Gastroesophageal sphincter (tissue), 4 donors: ENCODE data around the gene LIX1L. TPM values are rescaled to one million over a fixed set of nuclear protein-coding genes. Genes with fewer than 3 reads are reported as not detected.

ENCODE experiments used
- ATAC-seq: fragments of 150-250 bp; one replicate; pipeline ENCODE4 v1.9.1; 2016; ENCODE audit warnings: mild to moderate bottlenecking, moderate library complexity
- H3K27ac ChIP-seq, 4 donors: fragments of 200-600 bp; sonication (generic) in 3 of 4; 1 replicate in 3 of 4; 2 replicates in 1 of 4; pipeline ENCODE4 v1.5.1; 2016 to 2019
- H3K27me3 ChIP-seq: fragments of 200-600 bp; sonication (generic); one replicate; pipeline ENCODE4 v1.5.1; 2019
- H3K36me3 ChIP-seq, 2 donors: fragments of 200-600 bp; sonication (generic); one replicate each; pipeline ENCODE4 v1.5.1; 2019; ENCODE audit warnings: control low read depth in 1 of 2
- H3K4me1 ChIP-seq, 3 donors: fragments of 200-600 bp; sonication (generic); 1 replicate in 2 of 3; 2 replicates in 1 of 3; pipeline ENCODE4 v1.5.1; 2016 to 2019; ENCODE audit warnings: control low read depth in 2 of 3
- H3K4me3 ChIP-seq, 2 donors: fragments of 200-600 bp; sonication (generic); one replicate each; pipeline ENCODE4 v1.5.1; 2019; ENCODE audit warnings: mild to moderate bottlenecking in 1 of 2, moderate library complexity in 1 of 2
- H3K9me3 ChIP-seq, 3 donors: fragments of 200-600 bp; sonication (generic); one replicate each; pipeline ENCODE4 v1.5.1; 2017 to 2019; ENCODE audit warnings: control low read depth in 2 of 3
- CTCF ChIP-seq, 4 experiments: fragments of 200-600 bp in 2 of 4; fragments of 450-650 bp in 2 of 4; sonication (generic) in 1 of 4; IDR thresholded peaks; one replicate each; pipeline ENCODE4 v1.5.1; 2017 to 2019; ENCODE audit warnings: antibody characterized with exemption in 4 of 4, mild to moderate bottlenecking in 2 of 4, moderate library complexity in 2 of 4
- EP300 ChIP-seq: sonication (generic); formaldehyde crosslinking; IDR thresholded peaks from one replicate; pipeline ENCODE4 v1.6.1; 2017; ENCODE audit warnings: antibody characterized with exemption, mild to moderate bottlenecking
- POLR2A ChIP-seq, 2 donors: fragments of 450-650 bp; IDR thresholded peaks; one replicate each; pipeline ENCODE4 v1.6.1; 2017; ENCODE audit warnings: antibody characterized with exemption in 2 of 2, mild to moderate bottlenecking in 2 of 2, moderate library complexity in 1 of 2
- POLR2AphosphoS5 ChIP-seq: sonication (generic); formaldehyde crosslinking; IDR thresholded peaks from one replicate; pipeline ENCODE4 v1.6.1; 2017; ENCODE audit warnings: antibody characterized with exemption
- WGBS, 2 donors: methylation state at CpG; one replicate each; pipeline ENCODE4 v1.1.5; 2018; ENCODE audit warnings: low coverage in 1 of 2; 5-methylcytosine and 5-hydroxymethylcytosine counted together
- total RNA-seq, 4 donors: library from RNA; depleted of rRNA; stranded (reverse); fragments of >200 nt; gene quantifications; one replicate each; pipeline ENCODE4 v1.1.0, GENCODE V29; 2016

LIX1L gene
- total RNA-seq, 4 donors from 2014 or later: 37.8 to 53.5 (median 45.3) TPM

DNA sequence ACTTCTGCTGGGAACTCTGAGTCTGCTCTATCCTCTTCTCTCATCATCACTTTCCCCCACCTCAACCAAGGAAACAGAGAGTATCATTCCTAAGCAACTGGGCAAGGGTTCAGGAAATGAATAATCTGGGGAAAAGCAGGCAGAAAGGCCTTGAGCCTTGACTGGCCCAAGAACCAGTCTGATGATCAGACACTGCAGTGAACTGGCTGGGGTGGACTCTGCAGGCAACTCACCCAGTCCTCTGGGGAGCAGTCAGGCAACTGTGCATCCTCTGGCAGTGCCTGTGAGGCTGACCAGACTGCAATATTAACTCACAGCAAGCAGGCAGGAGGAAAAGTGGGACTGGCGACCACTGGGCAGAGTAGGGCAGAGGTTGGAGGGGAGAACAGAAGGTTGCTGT is 73.1 kb downstream of the LIX1L start:
- no peak for ATAC-seq
- no peak overlapping the region for H3K4me3 ChIP-seq
- no peaks in the 10 kb centered on the region for H3K36me3 ChIP-seq
- TF ChIP-seq POLR2AphosphoS5: no peak
- TF ChIP-seq POLR2A (IDR thresholded peaks at IDR 0.05): no peak
- no peak for TF ChIP-seq EP300
- no peak for TF ChIP-seq CTCF (IDR thresholded peaks at IDR 0.05)
- no CpG with 5 or more reads among the region's 1 CpG for WGBS, 2 donors
- H3K27ac ChIP-seq: no peak overlapping the region
- no peaks in the 10 kb centered on the region for H3K9me3 ChIP-seq
- no peaks in the 10 kb centered on the region for H3K27me3 ChIP-seq
- H3K4me1 ChIP-seq: peaks cover 0 to 17% (median 3%) of the 10 kb centered on the region in 3 donors

Other genes with a start within 250 kb of the LIX1L start
- gene CD160, start 238.5 kb downstream of the LIX1L start, total RNA-seq: 1 to 10 TPM in 1 of 4 donors, under 1 TPM in 1, not detected in 2; 0.23 to 1.0 TPM
- gene RNF115, start 133.9 kb downstream of the LIX1L start, total RNA-seq: 10 to 100 TPM; 34.3 to 54.9 (median 39.9) TPM
- 10 to 100 TPM; 24.8 to 37.7 (median 29.9) TPM for gene POLR3C, start 133.8 kb downstream of the LIX1L start, total RNA-seq
- gene NUDT17, start 112.4 kb downstream of the LIX1L start, total RNA-seq: 1 to 10 TPM in 3 of 4 donors, under 1 TPM in 1; 0.40 to 3.5 (median 2.2) TPM
- 10 to 100 TPM; 14.0 to 26.0 (median 19.2) TPM for gene PIAS3, start 98.9 kb downstream of the LIX1L start, total RNA-seq
- 10 to 100 TPM in 1 of 4 donors, 1 to 10 TPM in 3; 5.2 to 13.7 (median 7.9) TPM for gene ANKRD35, start 72.2 kb downstream of the LIX1L start, total RNA-seq
- gene ITGA10, start 48.0 kb downstream of the LIX1L start, total RNA-seq: 1 to 10 TPM; 4.9 to 7.1 (median 5.2) TPM
- gene PEX11B, start 39.3 kb downstream of the LIX1L start, total RNA-seq: 10 to 100 TPM; 22.1 to 29.1 (median 28.1) TPM
- 100 to 1,000 TPM in 3 of 4 donors, 10 to 100 TPM in 1; 75.7 to 135 (median 117) TPM for gene RBM8A, start 30.5 kb downstream of the LIX1L start, total RNA-seq
- gene ANKRD34A, start 6.6 kb upstream of the LIX1L start, total RNA-seq: 1 to 10 TPM in 1 of 4 donors, under 1 TPM in 2, not detected in 1; 0.62 to 1.9 (median 0.67) TPM
- 10 to 100 TPM; 32.9 to 44.0 (median 37.6) TPM for gene POLR3GL, start 6.7 kb upstream of the LIX1L start, total RNA-seq
- 1,000 to 10,000 TPM; 2,024 to 3,704 (median 2,348) TPM for gene TXNIP, start 38.6 kb upstream of the LIX1L start, total RNA-seq
- under 1 TPM in 1 of 4 donors, not detected in 3; 0.77 TPM for gene HJV, start 63.7 kb upstream of the LIX1L start, total RNA-seq
- 1 to 10 TPM in 3 of 4 donors, under 1 TPM in 1; 0.66 to 2.6 (median 1.7) TPM for gene NBPF10, start 186.8 kb upstream of the LIX1L start, total RNA-seq